Liver (tissue), 9 donors: Measurements from ENCODE around the gene ST8SIA1. TPM values are rescaled to one million over a fixed set of nuclear protein-coding genes. Genes with fewer than 3 reads are reported as not detected.

Experiments
- DNase-seq: peaks from one replicate; pipeline ENCODE4 v3.0.0-alpha.2; 2017; ENCODE audit warnings: low spot score
- H3K27ac ChIP-seq, 2 donors: one replicate each; pipeline ENCODE4 v1.7.0; 2013; ENCODE audit warnings: inconsistent platforms in 2 of 2, low read length in 2 of 2, control low read depth in 1 of 2, low read depth in 1 of 2, mild to moderate bottlenecking in 1 of 2
- H3K27me3 ChIP-seq, 4 donors: one replicate each; pipeline versions ENCODE4 v1.6.1 to v1.7.0; 2013; ENCODE audit warnings: low read length in 3 of 4, inconsistent platforms in 1 of 4, mild to moderate bottlenecking in 1 of 4, moderate library complexity in 1 of 4; ENCODE audit not compliant: control insufficient read depth in 4 of 4, insufficient read depth in 4 of 4
- H3K36me3 ChIP-seq, 4 donors: one replicate each; pipeline versions ENCODE4 v1.6.1 to v1.7.0; 2013; ENCODE audit warnings: low read length in 3 of 4, mild to moderate bottlenecking in 3 of 4, low read depth in 1 of 4, moderate library complexity in 1 of 4; ENCODE audit not compliant: control insufficient read depth in 4 of 4, insufficient read depth in 3 of 4
- H3K4me1 ChIP-seq, 4 donors: one replicate each; pipeline versions ENCODE4 v1.6.1 to v1.7.0; 2013; ENCODE audit warnings: low read length in 3 of 4, mild to moderate bottlenecking in 3 of 4, moderate library complexity in 1 of 4; ENCODE audit not compliant: control insufficient read depth in 4 of 4, insufficient read depth in 4 of 4
- H3K4me3 ChIP-seq, 3 donors: one replicate each; pipeline versions ENCODE4 v1.6.1 to v1.7.0; 2013; ENCODE audit warnings: low read length in 3 of 3, control low read depth in 1 of 3, low read depth in 1 of 3, mild to moderate bottlenecking in 1 of 3
- H3K9ac ChIP-seq, 2 donors: one replicate each; pipeline ENCODE4 v1.7.0; 2013; ENCODE audit warnings: low read length in 2 of 2, mild to moderate bottlenecking in 2 of 2, moderate library complexity in 2 of 2, control low read depth in 1 of 2, low read depth in 1 of 2
- H3K9me3 ChIP-seq, 4 donors: one replicate each; pipeline versions ENCODE4 v1.6.1 to v1.7.0; 2013; ENCODE audit warnings: low read length in 3 of 4; ENCODE audit not compliant: control insufficient read depth in 4 of 4
- EGR1 ChIP-seq, 2 donors: IDR thresholded peaks; 2 replicates each; pipeline ENCODE4 v1.6.1; 2016 to 2018; ENCODE audit warnings: antibody characterized with exemption in 2 of 2, low read depth in 2 of 2
- FOXA1 ChIP-seq: IDR thresholded peaks from 2 replicates; pipeline ENCODE4 v1.6.1; 2016; ENCODE audit warnings: antibody characterized with exemption
- FOXA2 ChIP-seq: IDR thresholded peaks from 2 replicates; pipeline ENCODE4 v1.6.1; 2016; ENCODE audit warnings: antibody characterized with exemption
- GABPA ChIP-seq, 2 donors: IDR thresholded peaks in 1 of 2; conservative IDR thresholded peaks in 1 of 2; 2 replicates each; pipeline ENCODE4 v1.6.1; 2016; ENCODE audit warnings: antibody characterized with exemption in 2 of 2, mild to moderate bottlenecking in 1 of 2, moderate library complexity in 1 of 2
- HNF4A ChIP-seq, 2 donors: conservative IDR thresholded peaks; 2 replicates each; pipeline ENCODE4 v1.6.1; 2016; ENCODE audit warnings: antibody characterized with exemption in 2 of 2, mild to moderate bottlenecking in 2 of 2
- HNF4G ChIP-seq: IDR thresholded peaks from 2 replicates; pipeline ENCODE4 v1.6.1; 2016; ENCODE audit warnings: antibody characterized with exemption
- JUND ChIP-seq, 2 donors: IDR thresholded peaks; 2 replicates each; pipeline ENCODE4 v1.6.1; 2016; ENCODE audit warnings: antibody characterized with exemption in 2 of 2
- NR2F2 ChIP-seq: IDR thresholded peaks from 2 replicates; pipeline ENCODE4 v1.6.1; 2016; ENCODE audit warnings: antibody characterized with exemption
- RAD21 ChIP-seq, 2 donors: IDR thresholded peaks; 2 replicates each; pipeline ENCODE4 v1.6.1; 2016; ENCODE audit warnings: antibody characterized with exemption in 2 of 2, mild to moderate bottlenecking in 2 of 2
- RXRA ChIP-seq, 2 donors: IDR thresholded peaks; 2 replicates each; pipeline ENCODE4 v1.6.1; 2017 to 2018; ENCODE audit warnings: antibody characterized with exemption in 2 of 2, mild to moderate bottlenecking in 1 of 2
- SP1 ChIP-seq: IDR thresholded peaks from 2 replicates; pipeline ENCODE4 v1.6.1; 2018; ENCODE audit warnings: antibody characterized with exemption, mild to moderate bottlenecking
- TAF1 ChIP-seq: conservative IDR thresholded peaks from 2 replicates; pipeline ENCODE4 v1.6.1; 2016; ENCODE audit warnings: antibody characterized with exemption, mild to moderate bottlenecking
- YY1 ChIP-seq: IDR thresholded peaks from 2 replicates; pipeline ENCODE4 v1.6.1; 2016; ENCODE audit warnings: antibody characterized with exemption, mild to moderate bottlenecking
- WGBS: extraction: QIAGEN DNeasy Blood & Tissue Kit; methylation state at CpG from one replicate; pipeline ENCODE4 v1.1.7; 2013; 5-methylcytosine and 5-hydroxymethylcytosine counted together
- polyA plus RNA-seq, 2 donors: library from polyadenylated mRNA; stranded (reverse) in 1 of 2; unstranded in 1 of 2; fragments of 200-250 nt in 1 of 2; fragments of >200 nt in 1 of 2; fragmentation: Nextera tagmentation in 1 of 2; extraction: Ambion mirVana in 1 of 2; gene quantifications; one replicate each; pipeline versions ENCODE4 v1.2.1 to v1.2.3, GENCODE V29; 2013 to 2015
- total RNA-seq, 2 donors: library from RNA; depleted of rRNA; stranded (reverse); fragments of >200 nt; gene quantifications; one replicate each; pipeline ENCODE4 v1.2.3, GENCODE V29; 2014
- TF ChIP-seq, protein P1 (sequence below): IDR thresholded peaks from 2 replicates; pipeline ENCODE4 v1.6.1; 2016; ENCODE audit warnings: antibody characterized with exemption
- TF ChIP-seq, protein P2 (sequence below): fragments of 150-350 bp; IDR thresholded peaks from 2 replicates; pipeline ENCODE4 v1.5.1; 2017; ENCODE audit warnings: improper control_type of control experiment, low read depth, low read length; ENCODE audit not compliant: missing input control
- TF ChIP-seq, protein P3 (sequence below): IDR thresholded peaks from 2 replicates; pipeline ENCODE4 v1.6.1; 2016; ENCODE audit warnings: antibody characterized with exemption
- TF ChIP-seq, protein P4 (sequence below): IDR thresholded peaks from 2 replicates; pipeline ENCODE4 v1.6.1; 2016; ENCODE audit warnings: antibody characterized with exemption
- TF ChIP-seq, protein P5 (sequence below): IDR thresholded peaks from 2 replicates; pipeline ENCODE4 v1.6.1; 2016; ENCODE audit warnings: antibody characterized with exemption, mild to moderate bottlenecking
- donor health status: healthy.
- donor health status: healthy.
- donor health status: healthy.
- donor health status: healthy.
- donor health status: healthy.

ST8SIA1 gene
- total and polyA plus RNA-seq, 4 donors, result 0.02 to 1.0 (median 0.17) TPM; not detected in 1

DNA sequence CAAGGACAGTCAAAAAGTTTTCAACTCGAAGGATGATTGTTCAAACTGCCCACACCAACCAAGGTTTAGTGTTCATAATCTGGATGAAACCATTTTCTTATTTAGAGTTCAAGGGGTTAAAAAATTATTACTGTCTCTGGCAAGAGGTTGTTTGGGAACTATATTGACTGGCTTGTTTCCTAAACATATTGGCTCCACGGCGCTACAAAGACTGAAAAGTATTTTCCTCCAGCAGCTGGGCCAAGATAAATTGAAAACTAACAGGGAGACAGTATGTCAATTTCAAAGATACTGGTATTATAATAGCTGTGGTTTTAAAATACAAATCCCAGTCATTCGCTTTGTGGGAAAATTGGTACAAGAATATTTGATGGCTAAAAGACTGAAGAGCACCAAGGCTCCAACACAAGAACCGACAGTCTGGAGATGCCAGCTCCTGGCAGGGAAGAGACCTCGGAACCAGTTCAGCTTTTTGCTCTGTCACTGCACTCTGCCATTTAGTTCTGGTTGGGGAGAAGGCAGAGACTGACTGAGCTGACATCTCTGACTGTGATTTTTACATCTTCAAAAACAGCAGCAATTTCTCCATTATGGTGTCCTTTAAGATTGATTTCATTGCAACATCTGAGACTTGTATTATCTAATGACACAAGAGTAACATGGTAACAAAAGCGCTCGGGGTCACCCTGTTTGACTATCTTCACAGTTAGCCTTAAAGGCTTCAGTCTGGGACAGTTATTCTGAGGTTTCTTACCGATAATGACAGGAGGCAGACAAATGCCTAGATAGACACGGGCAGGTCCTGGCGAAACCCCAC is 62.0 kb downstream of the ST8SIA1 start:
- 78% methylated on average over 11 of the region's 11 CpGs for WGBS

More for the DNA sequence above, 62.0 kb downstream of the ST8SIA1 start:
- peaks cover 0 to 4% (median 0%) of the 10 kb centered on the region in 4 donors for H3K27me3 ChIP-seq
- no peaks in the 10 kb centered on the region for H3K36me3 ChIP-seq
- peaks cover 0 to 5% (median 0%) of the 10 kb centered on the region in 4 donors for H3K9me3 ChIP-seq
- H3K9ac ChIP-seq, result no peak overlapping the region
- H3K4me3 ChIP-seq, result no peak overlapping the region
- H3K27ac ChIP-seq, result no peak overlapping the region
- no peak for DNase-seq
- no peak for TF ChIP-seq GABPA (IDR thresholded peaks at IDR 0.05 in 1 of 2, conservative IDR thresholded peaks at IDR 0.05 in 1 of 2)
- TF ChIP-seq EGR1 (IDR thresholded peaks at IDR 0.05; ENCODE audit: low read depth in 2 of 2), result no peak
- no peak for TF ChIP-seq TAF1
- TF ChIP-seq, protein P1, sequence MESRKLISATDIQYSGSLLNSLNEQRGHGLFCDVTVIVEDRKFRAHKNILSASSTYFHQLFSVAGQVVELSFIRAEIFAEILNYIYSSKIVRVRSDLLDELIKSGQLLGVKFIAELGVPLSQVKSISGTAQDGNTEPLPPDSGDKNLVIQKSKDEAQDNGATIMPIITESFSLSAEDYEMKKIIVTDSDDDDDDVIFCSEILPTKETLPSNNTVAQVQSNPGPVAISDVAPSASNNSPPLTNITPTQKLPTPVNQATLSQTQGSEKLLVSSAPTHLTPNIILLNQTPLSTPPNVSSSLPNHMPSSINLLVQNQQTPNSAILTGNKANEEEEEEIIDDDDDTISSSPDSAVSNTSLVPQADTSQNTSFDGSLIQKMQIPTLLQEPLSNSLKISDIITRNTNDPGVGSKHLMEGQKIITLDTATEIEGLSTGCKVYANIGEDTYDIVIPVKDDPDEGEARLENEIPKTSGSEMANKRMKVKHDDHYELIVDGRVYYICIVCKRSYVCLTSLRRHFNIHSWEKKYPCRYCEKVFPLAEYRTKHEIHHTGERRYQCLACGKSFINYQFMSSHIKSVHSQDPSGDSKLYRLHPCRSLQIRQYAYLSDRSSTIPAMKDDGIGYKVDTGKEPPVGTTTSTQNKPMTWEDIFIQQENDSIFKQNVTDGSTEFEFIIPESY, result no peak
- TF ChIP-seq, protein P2, sequence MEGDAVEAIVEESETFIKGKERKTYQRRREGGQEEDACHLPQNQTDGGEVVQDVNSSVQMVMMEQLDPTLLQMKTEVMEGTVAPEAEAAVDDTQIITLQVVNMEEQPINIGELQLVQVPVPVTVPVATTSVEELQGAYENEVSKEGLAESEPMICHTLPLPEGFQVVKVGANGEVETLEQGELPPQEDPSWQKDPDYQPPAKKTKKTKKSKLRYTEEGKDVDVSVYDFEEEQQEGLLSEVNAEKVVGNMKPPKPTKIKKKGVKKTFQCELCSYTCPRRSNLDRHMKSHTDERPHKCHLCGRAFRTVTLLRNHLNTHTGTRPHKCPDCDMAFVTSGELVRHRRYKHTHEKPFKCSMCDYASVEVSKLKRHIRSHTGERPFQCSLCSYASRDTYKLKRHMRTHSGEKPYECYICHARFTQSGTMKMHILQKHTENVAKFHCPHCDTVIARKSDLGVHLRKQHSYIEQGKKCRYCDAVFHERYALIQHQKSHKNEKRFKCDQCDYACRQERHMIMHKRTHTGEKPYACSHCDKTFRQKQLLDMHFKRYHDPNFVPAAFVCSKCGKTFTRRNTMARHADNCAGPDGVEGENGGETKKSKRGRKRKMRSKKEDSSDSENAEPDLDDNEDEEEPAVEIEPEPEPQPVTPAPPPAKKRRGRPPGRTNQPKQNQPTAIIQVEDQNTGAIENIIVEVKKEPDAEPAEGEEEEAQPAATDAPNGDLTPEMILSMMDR, result no peak
- no peak for TF ChIP-seq SP1
- TF ChIP-seq FOXA2, result no peak
- no peak for TF ChIP-seq JUND (IDR thresholded peaks at IDR 0.05)
- TF ChIP-seq RXRA (IDR thresholded peaks at IDR 0.05), result no peak
- no peak for TF ChIP-seq HNF4G
- TF ChIP-seq RAD21 (IDR thresholded peaks at IDR 0.05), result no peak
- TF ChIP-seq, protein P3, sequence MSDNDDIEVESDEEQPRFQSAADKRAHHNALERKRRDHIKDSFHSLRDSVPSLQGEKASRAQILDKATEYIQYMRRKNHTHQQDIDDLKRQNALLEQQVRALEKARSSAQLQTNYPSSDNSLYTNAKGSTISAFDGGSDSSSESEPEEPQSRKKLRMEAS, result no peak
- TF ChIP-seq HNF4A (conservative IDR thresholded peaks at IDR 0.05), result no peak
- TF ChIP-seq, protein P4, sequence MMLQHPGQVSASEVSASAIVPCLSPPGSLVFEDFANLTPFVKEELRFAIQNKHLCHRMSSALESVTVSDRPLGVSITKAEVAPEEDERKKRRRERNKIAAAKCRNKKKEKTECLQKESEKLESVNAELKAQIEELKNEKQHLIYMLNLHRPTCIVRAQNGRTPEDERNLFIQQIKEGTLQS, result no peak
- TF ChIP-seq NR2F2, result no peak
- no peak for TF ChIP-seq FOXA1
- TF ChIP-seq, protein P5, sequence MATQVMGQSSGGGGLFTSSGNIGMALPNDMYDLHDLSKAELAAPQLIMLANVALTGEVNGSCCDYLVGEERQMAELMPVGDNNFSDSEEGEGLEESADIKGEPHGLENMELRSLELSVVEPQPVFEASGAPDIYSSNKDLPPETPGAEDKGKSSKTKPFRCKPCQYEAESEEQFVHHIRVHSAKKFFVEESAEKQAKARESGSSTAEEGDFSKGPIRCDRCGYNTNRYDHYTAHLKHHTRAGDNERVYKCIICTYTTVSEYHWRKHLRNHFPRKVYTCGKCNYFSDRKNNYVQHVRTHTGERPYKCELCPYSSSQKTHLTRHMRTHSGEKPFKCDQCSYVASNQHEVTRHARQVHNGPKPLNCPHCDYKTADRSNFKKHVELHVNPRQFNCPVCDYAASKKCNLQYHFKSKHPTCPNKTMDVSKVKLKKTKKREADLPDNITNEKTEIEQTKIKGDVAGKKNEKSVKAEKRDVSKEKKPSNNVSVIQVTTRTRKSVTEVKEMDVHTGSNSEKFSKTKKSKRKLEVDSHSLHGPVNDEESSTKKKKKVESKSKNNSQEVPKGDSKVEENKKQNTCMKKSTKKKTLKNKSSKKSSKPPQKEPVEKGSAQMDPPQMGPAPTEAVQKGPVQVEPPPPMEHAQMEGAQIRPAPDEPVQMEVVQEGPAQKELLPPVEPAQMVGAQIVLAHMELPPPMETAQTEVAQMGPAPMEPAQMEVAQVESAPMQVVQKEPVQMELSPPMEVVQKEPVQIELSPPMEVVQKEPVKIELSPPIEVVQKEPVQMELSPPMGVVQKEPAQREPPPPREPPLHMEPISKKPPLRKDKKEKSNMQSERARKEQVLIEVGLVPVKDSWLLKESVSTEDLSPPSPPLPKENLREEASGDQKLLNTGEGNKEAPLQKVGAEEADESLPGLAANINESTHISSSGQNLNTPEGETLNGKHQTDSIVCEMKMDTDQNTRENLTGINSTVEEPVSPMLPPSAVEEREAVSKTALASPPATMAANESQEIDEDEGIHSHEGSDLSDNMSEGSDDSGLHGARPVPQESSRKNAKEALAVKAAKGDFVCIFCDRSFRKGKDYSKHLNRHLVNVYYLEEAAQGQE, result no peak
- no peak for TF ChIP-seq YY1
- H3K4me1 ChIP-seq, result no peaks in the 10 kb centered on the region
